Astrocyte (in vitro differentiated cells and primary cell): ENCODE measurements around the gene CLASP1. TPM values are rescaled to one million over a fixed set of nuclear protein-coding genes. Genes with fewer than 3 reads are reported as not detected.

Experiments used
- DNase-seq: peaks from one replicate; pipeline ENCODE4 v3.0.0-alpha.2; 2010; ENCODE audit warnings: low read depth
- FAIRE-seq: peaks from 2 replicates; lab custom pipeline; 2011; peaks lifted over from hg19 to GRCh38; lab: Jason Lieb, UNC
- H2AFZ ChIP-seq: 2 replicates; pipeline ENCODE4 v1.6.0; 2012; ENCODE audit warnings: low read depth, low read length, inconsistent platforms
- H3K27ac ChIP-seq: 2 replicates; pipeline ENCODE4 v1.5.1; 2011; ENCODE audit warnings: low read depth, low read length, inconsistent platforms
- H3K27me3 ChIP-seq: 2 replicates; pipeline ENCODE4 v1.6.0; 2011; ENCODE audit warnings: low read length, inconsistent platforms; ENCODE audit not compliant: insufficient read depth
- H3K36me3 ChIP-seq: 2 replicates; pipeline ENCODE4 v1.5.1; 2011; ENCODE audit warnings: low read length, inconsistent platforms; ENCODE audit not compliant: insufficient read depth
- H3K4me1 ChIP-seq: 2 replicates; pipeline ENCODE4 v1.5.1; 2011; ENCODE audit warnings: low read length, inconsistent platforms; ENCODE audit not compliant: insufficient read depth
- H3K4me2 ChIP-seq: 2 replicates; pipeline ENCODE4 v1.6.0; 2012; ENCODE audit warnings: low read length, inconsistent platforms
- H3K4me3 ChIP-seq: 2 replicates; pipeline ENCODE4 v1.5.1; 2011; ENCODE audit warnings: low read depth, mild to moderate bottlenecking, low read length, inconsistent platforms; ENCODE audit not compliant: insufficient read depth
- H3K79me2 ChIP-seq: 2 replicates; pipeline ENCODE4 v1.6.0; 2012; ENCODE audit warnings: mild to moderate bottlenecking, low read length, inconsistent platforms; ENCODE audit not compliant: insufficient read depth
- H3K9ac ChIP-seq: 2 replicates; pipeline ENCODE4 v1.6.0; 2012; ENCODE audit warnings: mild to moderate bottlenecking, low read length, inconsistent platforms
- H3K9me3 ChIP-seq: 2 replicates; pipeline ENCODE4 v1.5.1; 2012; ENCODE audit warnings: low read depth, mild to moderate bottlenecking, low read length, inconsistent platforms; ENCODE audit not compliant: insufficient read depth
- H4K20me1 ChIP-seq: 2 replicates; pipeline ENCODE4 v1.6.0; 2012; ENCODE audit warnings: low read length, inconsistent platforms; ENCODE audit not compliant: insufficient read depth
- H3K27ac Mint-ChIP-seq: one replicate; pipeline ENCODE4 v1.8.0; 2021; ENCODE audit warnings: mild to moderate bottlenecking, mixed read lengths; ENCODE audit not compliant: unreplicated experiment
- H3K27me3 Mint-ChIP-seq: one replicate; pipeline ENCODE4 v1.8.0; 2021; ENCODE audit warnings: low read depth, mixed read lengths; ENCODE audit not compliant: unreplicated experiment
- H3K36me3 Mint-ChIP-seq: one replicate; pipeline ENCODE4 v1.8.0; 2021; ENCODE audit warnings: low read depth, mixed read lengths; ENCODE audit not compliant: unreplicated experiment
- H3K4me1 Mint-ChIP-seq: one replicate; pipeline ENCODE4 v1.8.0; 2021; ENCODE audit warnings: low read depth, mixed read lengths; ENCODE audit not compliant: unreplicated experiment
- H3K4me3 Mint-ChIP-seq: one replicate; pipeline ENCODE4 v1.8.0; 2021; ENCODE audit warnings: mild to moderate bottlenecking, moderate library complexity, mixed read lengths; ENCODE audit not compliant: unreplicated experiment
- H3K9me3 Mint-ChIP-seq: one replicate; pipeline ENCODE4 v1.8.0; 2021; ENCODE audit warnings: mild to moderate bottlenecking, mixed read lengths; ENCODE audit not compliant: unreplicated experiment
- CTCF ChIP-seq: IDR thresholded peaks from 2 replicates; pipeline ENCODE4 v1.5.1; 2011; ENCODE audit warnings: low read depth, mild to moderate bottlenecking, inconsistent platforms, low read length, moderate library complexity; ENCODE audit not compliant: insufficient read depth
- EZH2 ChIP-seq: IDR thresholded peaks from 2 replicates; pipeline ENCODE4 v1.6.1; 2012; ENCODE audit warnings: mild to moderate bottlenecking, low read length, inconsistent platforms; ENCODE audit not compliant: insufficient read depth
- total RNA-seq: library from RNA; stranded (reverse); gene quantifications from 2 replicates; pipeline ENCODE4 v1.2.1, GENCODE V29; 2021

CLASP1 gene
- total RNA-seq, 1 donor from 2014 or later = 56.7 TPM

GRCh38 chr2:121330921-121331320, 318.3 kb downstream of the CLASP1 start:
- H3K9ac ChIP-seq = no peak overlapping the region
- peaks cover 5% of the 10 kb centered on the region for H4K20me1 ChIP-seq
- no peak for TF ChIP-seq CTCF
- no peak for TF ChIP-seq EZH2
- H2AFZ ChIP-seq = no peak overlapping the region
- FAIRE-seq (no peak), DNase-seq (no peak)
- Mint-ChIP-seq H3K9me3 (peaks cover 1% of the 10 kb centered on the region), H3K4me1 (peaks cover 5% of the 10 kb centered on the region), H3K4me3 (no peak overlapping the region), H3K27me3 (peaks cover 9% of the 10 kb centered on the region), H3K36me3 (peaks cover 3% of the 10 kb centered on the region), H3K27ac (no peak overlapping the region)
- no peaks in the 10 kb centered on the region for H3K9me3 ChIP-seq
- H3K4me3 ChIP-seq = no peak overlapping the region
- H3K4me1 ChIP-seq = no peaks in the 10 kb centered on the region
- H3K79me2 ChIP-seq = no peaks in the 10 kb centered on the region
- peaks cover 4% of the 10 kb centered on the region for H3K27me3 ChIP-seq
- H3K36me3 ChIP-seq = no peaks in the 10 kb centered on the region
- H3K27ac ChIP-seq = no peak overlapping the region
- no peak overlapping the region for H3K4me2 ChIP-seq

GRCh38 chr2:121329786-121330185, 319.5 kb downstream of the CLASP1 start:
- peaks cover 4% of the 10 kb centered on the region for H3K36me3 Mint-ChIP-seq
- Histone ChIP-seq H3K36me3 (no peaks in the 10 kb centered on the region), H3K4me3 (no peak overlapping the region), H3K9me3 (no peaks in the 10 kb centered on the region), H3K9ac (no peak overlapping the region), H3K4me2 (no peak overlapping the region), H3K27ac (no peak overlapping the region), H4K20me1 (no peaks in the 10 kb centered on the region), H3K4me1 (no peaks in the 10 kb centered on the region), H3K27me3 (peaks cover 4% of the 10 kb centered on the region), H2AFZ (no peak overlapping the region), H3K79me2 (no peaks in the 10 kb centered on the region)
- H3K9me3 Mint-ChIP-seq = peaks cover 1% of the 10 kb centered on the region
- DNase-seq = no peak
- peaks cover 9% of the 10 kb centered on the region for H3K27me3 Mint-ChIP-seq
- no peak for TF ChIP-seq EZH2
- TF ChIP-seq CTCF = no peak
- no peak for FAIRE-seq
- no peak overlapping the region for H3K27ac Mint-ChIP-seq
- no peak overlapping the region for H3K4me3 Mint-ChIP-seq
- no peaks in the 10 kb centered on the region for H3K4me1 Mint-ChIP-seq

GRCh38 chr2:121326628-121327027, 322.6 kb downstream of the CLASP1 start:
- H3K36me3 Mint-ChIP-seq = peaks cover 4% of the 10 kb centered on the region
- H3K27ac Mint-ChIP-seq = no peak overlapping the region
- H3K27me3 ChIP-seq = peaks cover 7% of the 10 kb centered on the region
- H3K4me3 ChIP-seq = no peak overlapping the region
- no peaks in the 10 kb centered on the region for H3K4me1 ChIP-seq
- no peaks in the 10 kb centered on the region for H3K36me3 ChIP-seq
- no peaks in the 10 kb centered on the region for H3K9me3 ChIP-seq
- no peak for FAIRE-seq
- no peaks in the 10 kb centered on the region for H4K20me1 ChIP-seq
- no peaks in the 10 kb centered on the region for H3K79me2 ChIP-seq
- no peak for DNase-seq
- H3K4me1 Mint-ChIP-seq = peaks cover 5% of the 10 kb centered on the region
- no peak overlapping the region for H3K4me2 ChIP-seq
- no peak overlapping the region for H3K9ac ChIP-seq
- no peak overlapping the region for H3K4me3 Mint-ChIP-seq
- H3K27ac ChIP-seq = no peak overlapping the region
- no peak overlapping the region for H2AFZ ChIP-seq
- TF ChIP-seq EZH2 (no peak), CTCF (no peak)
- H3K9me3 Mint-ChIP-seq = peaks cover 2% of the 10 kb centered on the region
- peaks cover 11% of the 10 kb centered on the region for H3K27me3 Mint-ChIP-seq
